ENCODE results near the gene ITPR2.

DNA sequence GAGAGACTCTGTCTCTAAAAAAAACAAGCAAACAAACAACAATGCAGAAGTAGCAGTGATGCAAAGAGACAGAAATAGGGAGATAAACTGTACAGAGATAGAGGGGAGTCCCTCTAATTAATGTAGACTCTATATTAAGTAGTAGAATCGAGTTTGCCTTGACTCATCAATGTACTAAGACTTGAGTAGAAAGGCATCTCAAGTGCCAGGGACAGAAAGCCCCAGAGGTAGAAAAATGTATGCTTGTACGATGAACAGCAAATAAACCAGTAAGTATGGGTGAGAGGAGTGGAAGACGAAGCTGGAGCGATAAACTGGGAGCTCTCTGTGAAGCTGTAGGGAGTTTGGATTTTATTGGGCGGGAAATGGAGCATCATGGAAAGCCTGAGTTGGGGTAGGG is 429.4 kb downstream of the ITPR2 start:
- TF ChIP-seq POLR2AphosphoS5 (IDR thresholded peaks at IDR 0.05; ENCODE audit: low read depth, low read length): no peak
- no peak for TF ChIP-seq POLR2A (IDR thresholded peaks at IDR 0.05; ENCODE audit: low read depth, low read length)
- no peak for TF ChIP-seq SPI1 (IDR thresholded peaks at IDR 0.05; ENCODE audit: low read depth, low read length)
- no peak for TF ChIP-seq TAF1 (IDR thresholded peaks at IDR 0.05; ENCODE audit: low read depth, low read length)
- TF ChIP-seq PAX5 (IDR thresholded peaks at IDR 0.05; ENCODE audit: insufficient read depth, low read length, severe bottlenecking): no peak
- TF ChIP-seq POU2F2 (IDR thresholded peaks at IDR 0.05; ENCODE audit: low read depth, low read length): no peak

All from GM12891 (cell line).